ENCODE data around the gene ITSN2. TPM values are rescaled to one million over a fixed set of nuclear protein-coding genes. Genes with fewer than 3 reads are reported as not detected.
A peak's percentile ranks its signal among the peaks of the same experiment; 100 is the strongest.

Gene ITSN2
- total RNA-seq, 2 experiments from 2014 or later, result 72.0 to 77.2 TPM

GRCh38 chr2:24304098-24304497 is 56.2 kb downstream of the ITSN2 start:
- ATAC-seq (no peak), DNase-seq (no peak)
- Mint-ChIP-seq H3K4me3 (no peak overlapping the region), H3K4me1 (no peaks in the 10 kb centered on the region), H3K36me3 (peaks cover 39% of the 10 kb centered on the region), H3K9me3 (ENCODE audit: low read depth) (no peaks in the 10 kb centered on the region), H3K27ac (no peak overlapping the region), H3K27me3 (no peaks in the 10 kb centered on the region)
- CTCF ChIA-PET, result no interaction called here

GRCh38 chr2:24301599-24301998 is 58.7 kb downstream of the ITSN2 start:
- Mint-ChIP-seq H3K9me3 (ENCODE audit: low read depth) (no peaks in the 10 kb centered on the region), H3K27ac (no peak overlapping the region), H3K4me3 (no peak overlapping the region), H3K27me3 (no peaks in the 10 kb centered on the region), H3K4me1 (no peaks in the 10 kb centered on the region), H3K36me3 (peaks cover 48% of the 10 kb centered on the region)
- CTCF ChIA-PET, result no interaction called here
- ATAC-seq (no peak), DNase-seq (no peak)

GRCh38 chr2:24297663-24298062 is 62.7 kb downstream of the ITSN2 start:
- H3K4me1 Mint-ChIP-seq, result no peaks in the 10 kb centered on the region
- H3K27ac Mint-ChIP-seq, result no peak overlapping the region
- ATAC-seq (no peak), DNase-seq (no peak)
- H3K36me3 Mint-ChIP-seq, result peaks cover 64% of the 10 kb centered on the region
- no peaks in the 10 kb centered on the region for H3K27me3 Mint-ChIP-seq
- no peak overlapping the region for H3K4me3 Mint-ChIP-seq
- no peaks in the 10 kb centered on the region for H3K9me3 Mint-ChIP-seq (ENCODE audit: low read depth)
- CTCF ChIA-PET, result interaction anchor here (1.1 kb wide), 1 partner anchor 80 kb away, joined by 4 read pairs; no protein-coding TSS in a partner anchor

GRCh38 chr2:24287171-24287570 is 73.2 kb downstream of the ITSN2 start:
- DNase-seq, result no peak
- Mint-ChIP-seq H3K4me1 (peaks cover 18% of the 10 kb centered on the region), H3K36me3 (peaks cover 38% of the 10 kb centered on the region), H3K4me3 (no peak overlapping the region), H3K9me3 (ENCODE audit: low read depth) (no peaks in the 10 kb centered on the region), H3K27me3 (no peaks in the 10 kb centered on the region), H3K27ac (no peak overlapping the region)
- CTCF ChIA-PET, result no interaction called here
- ATAC-seq, result peak; percentile 53

- Mint-ChIP-seq H3K36me3 (peaks cover 32% of the 10 kb centered on the region), H3K4me3 (no peak overlapping the region), H3K27ac (no peak overlapping the region), H3K9me3 (ENCODE audit: low read depth) (no peaks in the 10 kb centered on the region), H3K4me1 (peaks cover 18% of the 10 kb centered on the region), H3K27me3 (no peaks in the 10 kb centered on the region)
- DNase-seq (no peak), ATAC-seq (no peak)
- CTCF ChIA-PET, result no interaction called here
These were observed 74.7 kb downstream of the ITSN2 start for GRCh38 chr2:24285484-24286152.

- H3K36me3 Mint-ChIP-seq, result peaks cover 15% of the 10 kb centered on the region
- no peaks in the 10 kb centered on the region for H3K27me3 Mint-ChIP-seq
- CTCF ChIA-PET, result no interaction called here
- H3K27ac Mint-ChIP-seq, result no peak overlapping the region
- no peaks in the 10 kb centered on the region for H3K4me1 Mint-ChIP-seq
- ATAC-seq (no peak), DNase-seq (no peak)
- H3K4me3 Mint-ChIP-seq, result no peak overlapping the region
- H3K9me3 Mint-ChIP-seq (ENCODE audit: low read depth), result no peaks in the 10 kb centered on the region
These were observed 79.7 kb downstream of the ITSN2 start for GRCh38 chr2:24280645-24281044.

- ATAC-seq, result no peak
- H3K36me3 Mint-ChIP-seq, result peaks cover 14% of the 10 kb centered on the region
- DNase-seq, result no peak
- no peak overlapping the region for H3K4me3 Mint-ChIP-seq
- no peaks in the 10 kb centered on the region for H3K4me1 Mint-ChIP-seq
- CTCF ChIA-PET, result no interaction called here
- no peaks in the 10 kb centered on the region for H3K9me3 Mint-ChIP-seq (ENCODE audit: low read depth)
- H3K27ac Mint-ChIP-seq, result no peak overlapping the region
- H3K27me3 Mint-ChIP-seq, result no peaks in the 10 kb centered on the region
These were observed 80.2 kb downstream of the ITSN2 start for GRCh38 chr2:24280161-24280560.

GRCh38 chr2:24276349-24276899 is 83.9 kb downstream of the ITSN2 start:
- no peaks in the 10 kb centered on the region for H3K9me3 Mint-ChIP-seq (ENCODE audit: low read depth)

GRCh38 chr2:24274809-24275208 is 85.5 kb downstream of the ITSN2 start:
- no peak overlapping the region for H3K4me3 Mint-ChIP-seq
- ATAC-seq (no peak), DNase-seq (no peak)
- no peaks in the 10 kb centered on the region for H3K9me3 Mint-ChIP-seq (ENCODE audit: low read depth)
- CTCF ChIA-PET, result no interaction called here
- no peaks in the 10 kb centered on the region for H3K27me3 Mint-ChIP-seq
- H3K27ac Mint-ChIP-seq, result no peak overlapping the region
- peaks cover 27% of the 10 kb centered on the region for H3K36me3 Mint-ChIP-seq
- no peaks in the 10 kb centered on the region for H3K4me1 Mint-ChIP-seq

More at GRCh38 chr2:24276349-24276899, 83.9 kb downstream of the ITSN2 start:
- no peak for ATAC-seq
- CTCF ChIA-PET, result no interaction called here
- Mint-ChIP-seq H3K27me3 (no peaks in the 10 kb centered on the region), H3K4me1 (no peaks in the 10 kb centered on the region), H3K4me3 (no peak overlapping the region), H3K36me3 (peaks cover 18% of the 10 kb centered on the region), H3K27ac (no peak overlapping the region)
- DNase-seq, result no peak

GRCh38 chr2:24273598-24273997 is 86.7 kb downstream of the ITSN2 start:
- no peak overlapping the region for H3K27ac Mint-ChIP-seq
- CTCF ChIA-PET, result interaction anchor here (0.8 to 1.0 kb wide), 2 partner anchors 13 to 108 kb away, joined by 4 to 5 read pairs; no protein-coding TSS in a partner anchor
- ATAC-seq (no peak), DNase-seq (no peak)
- no peaks in the 10 kb centered on the region for H3K4me1 Mint-ChIP-seq
- H3K9me3 Mint-ChIP-seq (ENCODE audit: low read depth), result no peaks in the 10 kb centered on the region
- no peaks in the 10 kb centered on the region for H3K27me3 Mint-ChIP-seq
- H3K4me3 Mint-ChIP-seq, result no peak overlapping the region
- H3K36me3 Mint-ChIP-seq, result peaks cover 31% of the 10 kb centered on the region

GRCh38 chr2:24272907-24273306 is 87.4 kb downstream of the ITSN2 start:
- Mint-ChIP-seq H3K36me3 (peaks cover 32% of the 10 kb centered on the region), H3K9me3 (ENCODE audit: low read depth) (no peaks in the 10 kb centered on the region), H3K27me3 (no peaks in the 10 kb centered on the region), H3K4me1 (no peaks in the 10 kb centered on the region), H3K27ac (no peak overlapping the region), H3K4me3 (no peak overlapping the region)
- DNase-seq, result no peak
- CTCF ChIA-PET, result interaction anchor here (1.0 kb wide), 1 partner anchor 109 kb away, joined by 5 read pairs; no protein-coding TSS in a partner anchor
- no peak for ATAC-seq

GRCh38 chr2:24272161-24272802 is 88.1 kb downstream of the ITSN2 start:
- H3K4me3 Mint-ChIP-seq, result no peak overlapping the region
- no peak for ATAC-seq
- no peak overlapping the region for H3K27ac Mint-ChIP-seq
- CTCF ChIA-PET, result no interaction called here
- no peaks in the 10 kb centered on the region for H3K27me3 Mint-ChIP-seq
- H3K36me3 Mint-ChIP-seq, result peaks cover 33% of the 10 kb centered on the region
- DNase-seq, result no peak
- no peaks in the 10 kb centered on the region for H3K9me3 Mint-ChIP-seq (ENCODE audit: low read depth)
- no peaks in the 10 kb centered on the region for H3K4me1 Mint-ChIP-seq

- CTCF ChIA-PET, result interaction anchor here (0.7 kb wide), 1 partner anchor 990 kb away, joined by 3 read pairs; no protein-coding TSS in a partner anchor
- H3K4me3 Mint-ChIP-seq, result no peak overlapping the region
- H3K27ac Mint-ChIP-seq, result no peak overlapping the region
- no peaks in the 10 kb centered on the region for H3K27me3 Mint-ChIP-seq
- peaks cover 42% of the 10 kb centered on the region for H3K36me3 Mint-ChIP-seq
- no peaks in the 10 kb centered on the region for H3K4me1 Mint-ChIP-seq
- no peaks in the 10 kb centered on the region for H3K9me3 Mint-ChIP-seq (ENCODE audit: low read depth)
- ATAC-seq, result no peak
- no peak for DNase-seq
These were observed 91.1 kb downstream of the ITSN2 start for GRCh38 chr2:24269265-24269664.

- peaks cover 39% of the 10 kb centered on the region for H3K36me3 Mint-ChIP-seq
- H3K27me3 Mint-ChIP-seq, result no peaks in the 10 kb centered on the region
- no peak overlapping the region for H3K4me3 Mint-ChIP-seq
- H3K27ac Mint-ChIP-seq, result no peak overlapping the region
- H3K9me3 Mint-ChIP-seq (ENCODE audit: low read depth), result no peaks in the 10 kb centered on the region
- H3K4me1 Mint-ChIP-seq, result peaks cover 15% of the 10 kb centered on the region
- CTCF ChIA-PET, result no interaction called here
- ATAC-seq, result no peak
- DNase-seq, result no peak
These were observed 95.1 kb downstream of the ITSN2 start for GRCh38 chr2:24265212-24265611.
